Thoracic aorta (tissue), 2 donors: ENCODE data around the gene NDUFA9. TPM values are rescaled to one million over a fixed set of nuclear protein-coding genes. Genes with fewer than 3 reads are reported as not detected.

Experiments used
- ATAC-seq: fragments of 150-250 bp; one replicate; pipeline ENCODE4 v1.8.0; 2017; ENCODE audit warnings: low read depth; ENCODE audit not compliant: insufficient number of reproducible peaks, low FRiP score
- DNase-seq: peaks from one replicate; pipeline ENCODE4 v3.0.0-alpha.2; 2020; ENCODE audit warnings: low spot score
- H3K27ac ChIP-seq, 2 donors: fragments of 200-600 bp; sonication (generic); 1 replicate in 1 of 2; 2 replicates in 1 of 2; pipeline ENCODE4 v1.5.1; 2016; ENCODE audit warnings: mild to moderate bottlenecking in 2 of 2, moderate library complexity in 2 of 2
- H3K27me3 ChIP-seq: fragments of 200-600 bp; sonication (generic); replicated peaks from 2 replicates; pipeline ENCODE4 v1.6.0; 2016; ENCODE audit warnings: mild to moderate bottlenecking; ENCODE audit not compliant: insufficient read depth
- H3K36me3 ChIP-seq: fragments of 200-600 bp; sonication (generic); one replicate; pipeline ENCODE4 v1.5.1; 2016
- H3K4me1 ChIP-seq, 2 donors: fragments of 200-600 bp; sonication (generic); 1 replicate in 1 of 2; 2 replicates in 1 of 2; pipeline versions ENCODE4 v1.5.1 to v1.6.0; 2016; ENCODE audit warnings: low read depth in 2 of 2, mild to moderate bottlenecking in 1 of 2; ENCODE audit not compliant: control insufficient read depth in 1 of 2
- H3K4me3 ChIP-seq: fragments of 200-600 bp; sonication (generic); 2 replicates; pipeline ENCODE4 v1.5.1; 2016; ENCODE audit warnings: mild to moderate bottlenecking
- H3K9me3 ChIP-seq: fragments of 200-600 bp; sonication (generic); 2 replicates; pipeline ENCODE4 v1.5.1; 2016
- total RNA-seq, 2 donors: library from RNA; depleted of rRNA; stranded (reverse); fragments of >200 nt; gene quantifications; one replicate each; pipeline versions ENCODE4 v1.1.0 to v1.2.3, GENCODE V29; 2016
- TF ChIP-seq, protein P1 (sequence below): fragments of 200-600 bp; sonication (generic); IDR thresholded peaks from one replicate; pipeline ENCODE4 v1.5.1; 2019; ENCODE audit warnings: antibody characterized with exemption

Gene NDUFA9
- total RNA-seq, 2 donors from 2014 or later, result 41.2 to 54.9 TPM

DNA sequence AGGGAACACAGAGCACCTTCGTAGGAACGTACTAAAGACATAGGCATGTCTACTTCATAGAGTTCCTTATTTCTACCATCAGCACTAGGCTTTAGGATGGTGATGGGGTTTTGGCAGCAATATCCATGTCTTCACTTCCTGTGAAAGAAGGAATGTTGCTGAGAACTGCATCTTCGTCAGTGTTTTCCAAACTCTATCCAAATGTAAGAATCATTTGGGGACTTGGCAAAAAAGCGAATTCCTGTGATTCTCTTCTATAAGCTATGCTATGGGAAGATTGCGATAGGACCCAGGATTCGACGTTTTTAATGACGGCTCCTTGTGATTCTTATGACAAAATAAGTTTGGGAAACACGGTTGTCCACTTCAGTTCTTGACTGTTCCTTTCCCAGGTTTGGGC, 39.8 kb upstream of the NDUFA9 start:
- TF ChIP-seq, protein P1, sequence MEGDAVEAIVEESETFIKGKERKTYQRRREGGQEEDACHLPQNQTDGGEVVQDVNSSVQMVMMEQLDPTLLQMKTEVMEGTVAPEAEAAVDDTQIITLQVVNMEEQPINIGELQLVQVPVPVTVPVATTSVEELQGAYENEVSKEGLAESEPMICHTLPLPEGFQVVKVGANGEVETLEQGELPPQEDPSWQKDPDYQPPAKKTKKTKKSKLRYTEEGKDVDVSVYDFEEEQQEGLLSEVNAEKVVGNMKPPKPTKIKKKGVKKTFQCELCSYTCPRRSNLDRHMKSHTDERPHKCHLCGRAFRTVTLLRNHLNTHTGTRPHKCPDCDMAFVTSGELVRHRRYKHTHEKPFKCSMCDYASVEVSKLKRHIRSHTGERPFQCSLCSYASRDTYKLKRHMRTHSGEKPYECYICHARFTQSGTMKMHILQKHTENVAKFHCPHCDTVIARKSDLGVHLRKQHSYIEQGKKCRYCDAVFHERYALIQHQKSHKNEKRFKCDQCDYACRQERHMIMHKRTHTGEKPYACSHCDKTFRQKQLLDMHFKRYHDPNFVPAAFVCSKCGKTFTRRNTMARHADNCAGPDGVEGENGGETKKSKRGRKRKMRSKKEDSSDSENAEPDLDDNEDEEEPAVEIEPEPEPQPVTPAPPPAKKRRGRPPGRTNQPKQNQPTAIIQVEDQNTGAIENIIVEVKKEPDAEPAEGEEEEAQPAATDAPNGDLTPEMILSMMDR, result no peak
- Histone ChIP-seq H3K27me3 (no peaks in the 10 kb centered on the region), H3K27ac (no peak overlapping the region), H3K9me3 (no peaks in the 10 kb centered on the region), H3K4me1 (peaks cover 6 to 15% of the 10 kb centered on the region in 2 donors), H3K36me3 (peaks cover 13% of the 10 kb centered on the region), H3K4me3 (no peak overlapping the region)
- ATAC-seq, result no peak
- DNase-seq, result no peak

DNA sequence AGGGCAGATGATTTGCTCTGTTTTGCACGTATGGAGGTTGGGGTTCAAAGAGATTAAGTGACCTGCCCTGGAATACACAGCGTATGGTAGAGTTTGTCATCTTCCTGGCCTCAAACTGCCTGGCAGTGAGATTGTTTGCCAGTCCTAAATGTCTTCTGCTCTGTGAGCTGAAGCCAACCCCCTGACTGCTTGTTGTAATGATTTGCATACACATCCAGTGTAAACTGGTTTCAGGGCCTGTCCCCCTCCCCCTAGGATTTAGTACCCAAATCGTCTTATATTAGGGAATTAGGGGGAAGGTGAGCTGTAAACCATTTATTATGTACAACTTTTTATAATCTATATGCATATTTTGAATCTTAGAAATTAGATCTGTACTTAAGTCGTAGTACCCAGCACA, 38.4 kb upstream of the NDUFA9 start:
- no peaks in the 10 kb centered on the region for H3K27me3 ChIP-seq
- no peak overlapping the region for H3K27ac ChIP-seq
- no peaks in the 10 kb centered on the region for H3K9me3 ChIP-seq
- peaks cover 6 to 14% of the 10 kb centered on the region in 2 donors for H3K4me1 ChIP-seq
- ATAC-seq (no peak), DNase-seq (no peak)
- peaks cover 16% of the 10 kb centered on the region for H3K36me3 ChIP-seq
- TF ChIP-seq, protein P1, result no peak
- H3K4me3 ChIP-seq, result no peak overlapping the region

DNA sequence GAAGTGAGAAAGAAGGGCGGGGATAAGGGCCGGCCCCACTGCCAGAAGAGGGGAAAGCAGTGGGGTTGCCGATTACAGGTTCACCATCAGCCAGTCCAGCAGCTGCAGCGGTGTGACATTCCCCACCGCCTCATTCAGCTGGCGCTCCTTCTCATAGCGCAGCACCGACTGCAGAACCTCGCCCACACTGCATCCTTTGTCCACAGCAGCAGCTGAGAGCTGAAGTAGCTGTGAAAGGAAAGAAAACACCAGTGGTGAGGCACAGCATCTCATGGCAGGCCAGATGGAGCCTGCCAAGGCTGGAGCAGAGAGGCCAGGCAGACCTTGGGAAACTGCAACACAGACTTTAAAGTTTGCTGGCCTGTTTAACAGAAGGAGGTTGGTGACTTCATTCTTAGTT, 33.2 kb upstream of the NDUFA9 start:
- ATAC-seq (no peak), DNase-seq (no peak)
- peaks cover 16% of the 10 kb centered on the region for H3K36me3 ChIP-seq
- no peaks in the 10 kb centered on the region for H3K4me1 ChIP-seq
- TF ChIP-seq, protein P1, result no peak
- no peak overlapping the region for H3K4me3 ChIP-seq
- no peak overlapping the region for H3K27ac ChIP-seq
- no peaks in the 10 kb centered on the region for H3K9me3 ChIP-seq
- no peaks in the 10 kb centered on the region for H3K27me3 ChIP-seq

DNA sequence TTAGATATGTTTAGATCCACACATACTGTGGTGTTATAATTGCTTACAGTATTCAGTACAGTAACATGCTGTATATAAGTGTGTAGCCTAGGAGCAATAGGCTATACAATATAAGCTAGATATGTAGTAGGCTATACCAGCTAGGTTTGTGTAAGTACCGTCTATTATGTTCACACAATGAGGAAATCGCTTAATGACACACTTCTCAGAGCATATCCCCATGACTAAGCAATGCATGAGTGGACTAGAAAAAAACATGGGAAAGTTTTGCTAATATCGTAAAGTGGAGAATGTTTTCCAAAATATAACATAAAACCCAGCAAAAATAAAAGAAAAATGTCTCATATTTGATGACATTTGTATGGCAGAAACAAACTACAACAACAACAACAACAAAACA, 27.4 kb upstream of the NDUFA9 start:
- TF ChIP-seq, protein P1, result no peak

DNA sequence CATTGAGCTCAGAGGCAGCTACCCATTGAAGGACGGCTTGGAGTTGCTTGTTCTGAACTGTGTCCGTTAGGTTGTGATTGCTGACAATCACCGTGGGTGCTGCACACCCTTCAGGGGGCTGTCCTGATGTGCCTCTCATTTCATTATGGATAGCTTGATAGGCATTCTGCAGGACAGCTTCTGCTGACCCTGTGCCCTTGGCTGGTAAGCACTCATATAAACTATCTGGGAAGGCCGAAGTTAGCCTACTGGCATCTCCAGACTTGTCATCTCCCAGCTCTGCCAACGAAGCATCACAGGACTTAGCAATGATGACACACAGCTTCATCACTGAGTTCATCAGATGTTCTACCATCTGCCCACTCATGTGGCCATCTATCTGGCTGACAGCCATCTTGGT, 22.4 kb upstream of the NDUFA9 start:
- Histone ChIP-seq H3K9me3 (no peaks in the 10 kb centered on the region), H3K4me3 (no peak overlapping the region), H3K27ac (no peak overlapping the region), H3K4me1 (no peaks in the 10 kb centered on the region), H3K36me3 (no peaks in the 10 kb centered on the region), H3K27me3 (no peaks in the 10 kb centered on the region)
- ATAC-seq (no peak), DNase-seq (no peak)
- TF ChIP-seq, protein P1, result no peak

More for the DNA sequence above, 27.4 kb upstream of the NDUFA9 start:
- Histone ChIP-seq H3K4me3 (no peak overlapping the region), H3K27me3 (no peaks in the 10 kb centered on the region), H3K36me3 (no peaks in the 10 kb centered on the region), H3K9me3 (no peaks in the 10 kb centered on the region), H3K27ac (no peak overlapping the region), H3K4me1 (no peaks in the 10 kb centered on the region)
- DNase-seq (no peak), ATAC-seq (no peak)
